ENCODE results near the gene PARD3B.

Gene PARD3B

GRCh38 chr2:204498291-204498690 lies 47.0 kb upstream of the PARD3B start:
- Histone ChIP-seq H3K27me3 (ENCODE audit: insufficient read depth, poor library complexity, severe bottlenecking) (no peaks in the 10 kb centered on the region), H3K4me3 (replicated peaks; ENCODE audit: insufficient read depth, low read length) (no peak overlapping the region), H3K27ac (replicated peaks) (no peak overlapping the region)
- TF ChIP-seq REST (IDR thresholded peaks at IDR 0.05; ENCODE audit: insufficient replicate concordance, low read depth) (no peak), SPI1 (IDR thresholded peaks at IDR 0.05; ENCODE audit: borderline replicate concordance, low read depth) (no peak), GABPA (IDR thresholded peaks at IDR 0.05; ENCODE audit: low read depth) (no peak), POLR2AphosphoS5 (IDR thresholded peaks at IDR 0.05; ENCODE audit: low read depth) (no peak)
- TF ChIP-seq, protein P1, sequence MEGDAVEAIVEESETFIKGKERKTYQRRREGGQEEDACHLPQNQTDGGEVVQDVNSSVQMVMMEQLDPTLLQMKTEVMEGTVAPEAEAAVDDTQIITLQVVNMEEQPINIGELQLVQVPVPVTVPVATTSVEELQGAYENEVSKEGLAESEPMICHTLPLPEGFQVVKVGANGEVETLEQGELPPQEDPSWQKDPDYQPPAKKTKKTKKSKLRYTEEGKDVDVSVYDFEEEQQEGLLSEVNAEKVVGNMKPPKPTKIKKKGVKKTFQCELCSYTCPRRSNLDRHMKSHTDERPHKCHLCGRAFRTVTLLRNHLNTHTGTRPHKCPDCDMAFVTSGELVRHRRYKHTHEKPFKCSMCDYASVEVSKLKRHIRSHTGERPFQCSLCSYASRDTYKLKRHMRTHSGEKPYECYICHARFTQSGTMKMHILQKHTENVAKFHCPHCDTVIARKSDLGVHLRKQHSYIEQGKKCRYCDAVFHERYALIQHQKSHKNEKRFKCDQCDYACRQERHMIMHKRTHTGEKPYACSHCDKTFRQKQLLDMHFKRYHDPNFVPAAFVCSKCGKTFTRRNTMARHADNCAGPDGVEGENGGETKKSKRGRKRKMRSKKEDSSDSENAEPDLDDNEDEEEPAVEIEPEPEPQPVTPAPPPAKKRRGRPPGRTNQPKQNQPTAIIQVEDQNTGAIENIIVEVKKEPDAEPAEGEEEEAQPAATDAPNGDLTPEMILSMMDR (IDR thresholded peaks at IDR 0.05; ENCODE audit: insufficient read depth, low read length) = no peak
- no peak for DNase-seq (ENCODE audit: low read depth in 1 of 2, low spot score in 1 of 2)

- DNase-seq (ENCODE audit: low read depth in 1 of 2, low spot score in 1 of 2) = no peak
- Histone ChIP-seq H3K27me3 (ENCODE audit: insufficient read depth, poor library complexity, severe bottlenecking) (no peaks in the 10 kb centered on the region), H3K4me3 (replicated peaks; ENCODE audit: insufficient read depth, low read length) (no peak overlapping the region), H3K27ac (replicated peaks) (no peak overlapping the region)
- TF ChIP-seq SPI1 (IDR thresholded peaks at IDR 0.05; ENCODE audit: borderline replicate concordance, low read depth) (no peak), POLR2AphosphoS5 (IDR thresholded peaks at IDR 0.05; ENCODE audit: low read depth) (no peak), REST (IDR thresholded peaks at IDR 0.05; ENCODE audit: insufficient replicate concordance, low read depth) (no peak), GABPA (IDR thresholded peaks at IDR 0.05; ENCODE audit: low read depth) (no peak)
- TF ChIP-seq, protein P1 (IDR thresholded peaks at IDR 0.05; ENCODE audit: insufficient read depth, low read length) = no peak
Measured at GRCh38 chr2:204503869-204504268, 41.4 kb upstream of the PARD3B start.

DNA sequence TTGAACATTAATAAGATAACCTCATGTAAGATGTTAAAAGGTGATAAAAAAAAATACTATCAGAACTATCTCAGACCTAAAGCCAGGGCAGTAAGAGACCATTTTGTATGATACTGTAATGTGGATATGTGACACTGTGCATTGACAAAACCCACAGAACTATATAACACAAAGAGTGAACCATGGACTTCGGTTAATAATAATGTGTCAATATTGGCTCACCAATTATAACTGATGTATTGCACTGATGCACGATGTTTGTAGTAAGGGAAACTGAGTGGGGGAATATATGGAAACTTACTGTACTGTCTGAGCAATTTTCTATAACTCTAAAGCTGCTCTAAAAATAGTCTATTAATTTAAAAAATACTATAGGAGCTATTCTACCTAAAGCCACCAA lies 40.7 kb upstream of the PARD3B start:
- no peak overlapping the region for H3K27ac ChIP-seq (replicated peaks)
- TF ChIP-seq REST (IDR thresholded peaks at IDR 0.05; ENCODE audit: insufficient replicate concordance, low read depth) (no peak), POLR2AphosphoS5 (IDR thresholded peaks at IDR 0.05; ENCODE audit: low read depth) (no peak), GABPA (IDR thresholded peaks at IDR 0.05; ENCODE audit: low read depth) (no peak)
- DNase-seq (ENCODE audit: low read depth in 1 of 2, low spot score in 1 of 2) = no peak
- H3K27me3 ChIP-seq (ENCODE audit: insufficient read depth, poor library complexity, severe bottlenecking) = no peaks in the 10 kb centered on the region
- H3K4me3 ChIP-seq (replicated peaks; ENCODE audit: insufficient read depth, low read length) = no peak overlapping the region

GRCh38 chr2:204505488-204505887 lies 39.8 kb upstream of the PARD3B start:
- no peak overlapping the region for H3K4me3 ChIP-seq (replicated peaks; ENCODE audit: insufficient read depth, low read length)
- H3K27ac ChIP-seq (replicated peaks) = no peak overlapping the region
- DNase-seq (ENCODE audit: low read depth in 1 of 2, low spot score in 1 of 2) = no peak
- no peaks in the 10 kb centered on the region for H3K27me3 ChIP-seq (ENCODE audit: insufficient read depth, poor library complexity, severe bottlenecking)
- TF ChIP-seq, protein P1 (IDR thresholded peaks at IDR 0.05; ENCODE audit: insufficient read depth, low read length) = no peak
- TF ChIP-seq REST (IDR thresholded peaks at IDR 0.05; ENCODE audit: insufficient replicate concordance, low read depth) = no peak
- TF ChIP-seq POLR2AphosphoS5 (IDR thresholded peaks at IDR 0.05; ENCODE audit: low read depth) = no peak
- TF ChIP-seq GABPA (IDR thresholded peaks at IDR 0.05; ENCODE audit: low read depth) = no peak
- TF ChIP-seq SPI1 (IDR thresholded peaks at IDR 0.05; ENCODE audit: borderline replicate concordance, low read depth) = no peak
